SK-N-SH treated with all-trans-retinoic acid at 6 μM for 48 hours (cell line): ENCODE measurements around the gene FGF3.

Experiments used
- ATAC-seq: fragments of 200-7000 bp; cut with Tn5 transposase; 3 replicates; pipeline ENCODE4 v1.9.1; 2020; ENCODE audit warnings: mild to moderate bottlenecking, moderate library complexity
- ARNTL ChIP-seq: fragments of 450-650 bp; formaldehyde crosslinking; IDR thresholded peaks from 2 replicates; pipeline ENCODE4 v1.5.0; 2020; ENCODE audit warnings: low read depth, mild to moderate bottlenecking, moderate library complexity, borderline replicate concordance
- CREB5 ChIP-seq: fragments of 250-450 bp; sonication (Bioruptor Pico); IDR thresholded peaks from 2 replicates; pipeline ENCODE4 v1.5.1; 2020; ENCODE audit warnings: low read depth, mild to moderate bottlenecking, moderate library complexity
- CSDC2 ChIP-seq: fragments of 250-450 bp; sonication (Bioruptor Pico); IDR thresholded peaks from 2 replicates; pipeline ENCODE4 v1.5.0; 2020; ENCODE audit warnings: mild to moderate bottlenecking, moderate library complexity
- ESRRG ChIP-seq: fragments of 250-450 bp; sonication (Bioruptor Pico); IDR thresholded peaks from 2 replicates; pipeline ENCODE4 v1.6.1; 2021; ENCODE audit warnings: mild to moderate bottlenecking
- GLIS3 ChIP-seq: fragments of 250-450 bp; sonication (Bioruptor Pico); IDR thresholded peaks from 2 replicates; pipeline ENCODE4 v1.5.0; 2020; ENCODE audit warnings: mild to moderate bottlenecking, moderate library complexity
- ISL1 ChIP-seq: fragments of 250-450 bp; sonication (Bioruptor Pico); IDR thresholded peaks from 2 replicates; pipeline ENCODE4 v2.1.2; 2022; ENCODE audit warnings: mild to moderate bottlenecking, moderate library complexity
- OSR1 ChIP-seq: fragments of 250-450 bp; sonication (Bioruptor Pico); IDR thresholded peaks from 2 replicates; pipeline ENCODE4 v1.8.0; 2022; ENCODE audit warnings: moderate library complexity, mild to moderate bottlenecking, inconsistent platforms
- PATZ1 ChIP-seq: fragments of 250-450 bp; sonication (Bioruptor Pico); IDR thresholded peaks from 2 replicates; pipeline ENCODE4 v1.8.0; 2020; ENCODE audit warnings: mild to moderate bottlenecking, moderate library complexity, borderline replicate concordance
- PPARA ChIP-seq: fragments of 250-450 bp; sonication (Bioruptor Pico); IDR thresholded peaks from 2 replicates; pipeline ENCODE4 v1.5.0; 2020; ENCODE audit warnings: mild to moderate bottlenecking, borderline replicate concordance
- RARB ChIP-seq: fragments of 250-450 bp; sonication (Bioruptor Pico); IDR thresholded peaks from 2 replicates; pipeline ENCODE4 v1.8.0; 2021; ENCODE audit warnings: mild to moderate bottlenecking, moderate library complexity
- SNAI2 ChIP-seq: fragments of 250-450 bp; sonication (Bioruptor Pico); IDR thresholded peaks from 2 replicates; pipeline ENCODE4 v1.5.0; 2020; ENCODE audit warnings: mild to moderate bottlenecking, moderate library complexity
- TCF4 ChIP-seq: fragments of 250-450 bp; sonication (Bioruptor Pico); IDR thresholded peaks from 2 replicates; pipeline ENCODE4 v1.8.0; 2021; ENCODE audit warnings: mild to moderate bottlenecking, moderate library complexity, borderline replicate concordance
- TOX ChIP-seq: fragments of 250-450 bp; sonication (Bioruptor Pico); IDR thresholded peaks from 2 replicates; pipeline ENCODE4 v1.8.0; 2021; ENCODE audit warnings: mild to moderate bottlenecking, moderate library complexity, borderline replicate concordance
- ZC3H10 ChIP-seq: fragments of 250-450 bp; sonication (Bioruptor Pico); IDR thresholded peaks from 2 replicates; pipeline ENCODE4 v1.5.1; 2021; ENCODE audit warnings: mild to moderate bottlenecking, moderate library complexity
- ZFP30 ChIP-seq: fragments of 450-650 bp; formaldehyde crosslinking; IDR thresholded peaks from 2 replicates; pipeline ENCODE4 v1.5.0; 2022; ENCODE audit warnings: mild to moderate bottlenecking, moderate library complexity
- ZNF565 ChIP-seq: fragments of 450-650 bp; formaldehyde crosslinking; conservative IDR thresholded peaks from 2 replicates; pipeline ENCODE4 v1.5.0; 2020; ENCODE audit warnings: low read depth, mild to moderate bottlenecking, moderate library complexity
- ZNF70 ChIP-seq: fragments of 450-650 bp; formaldehyde crosslinking; IDR thresholded peaks from 2 replicates; pipeline ENCODE4 v1.5.0; 2020; ENCODE audit warnings: mild to moderate bottlenecking, moderate library complexity
- ZNF8 ChIP-seq: fragments of 450-650 bp; formaldehyde crosslinking; IDR thresholded peaks from 2 replicates; pipeline ENCODE4 v1.5.0; 2020; ENCODE audit warnings: mild to moderate bottlenecking, moderate library complexity
- TF ChIP-seq, protein P1 (sequence below): fragments of 250-450 bp; sonication (Bioruptor Pico); IDR thresholded peaks from 2 replicates; pipeline ENCODE4 v1.8.0; 2021; ENCODE audit warnings: low read depth, mild to moderate bottlenecking, moderate library complexity, borderline replicate concordance
- TF ChIP-seq, protein P2 (sequence below): fragments of 250-450 bp; sonication (Bioruptor Pico); IDR thresholded peaks from 2 replicates; pipeline ENCODE4 v1.5.1; 2021; ENCODE audit warnings: mild to moderate bottlenecking, moderate library complexity

FGF3 gene

DNA sequence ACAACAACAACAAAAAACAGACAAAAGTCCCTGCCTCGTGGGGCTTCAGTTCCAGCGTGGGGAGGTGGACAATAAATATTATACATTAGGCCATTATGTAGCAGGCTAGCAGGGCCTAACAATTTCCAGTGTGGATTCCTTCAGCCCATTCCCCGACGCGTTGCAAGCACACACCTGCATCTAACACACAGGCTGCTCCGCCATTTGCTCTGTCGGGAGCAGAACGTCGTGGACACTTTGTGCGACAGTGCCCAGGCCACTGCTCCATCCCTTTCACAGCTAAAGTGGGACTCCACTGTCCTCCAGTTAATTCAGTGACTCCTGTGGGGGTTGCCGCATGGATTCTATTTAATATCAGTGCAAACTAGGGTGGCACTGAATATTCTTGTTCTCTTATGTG, 10.9 kb upstream of the FGF3 start:
- ATAC-seq: no peak
- no peak for TF ChIP-seq SNAI2 (CRISPR knock-in tag)
- TF ChIP-seq, protein P1, sequence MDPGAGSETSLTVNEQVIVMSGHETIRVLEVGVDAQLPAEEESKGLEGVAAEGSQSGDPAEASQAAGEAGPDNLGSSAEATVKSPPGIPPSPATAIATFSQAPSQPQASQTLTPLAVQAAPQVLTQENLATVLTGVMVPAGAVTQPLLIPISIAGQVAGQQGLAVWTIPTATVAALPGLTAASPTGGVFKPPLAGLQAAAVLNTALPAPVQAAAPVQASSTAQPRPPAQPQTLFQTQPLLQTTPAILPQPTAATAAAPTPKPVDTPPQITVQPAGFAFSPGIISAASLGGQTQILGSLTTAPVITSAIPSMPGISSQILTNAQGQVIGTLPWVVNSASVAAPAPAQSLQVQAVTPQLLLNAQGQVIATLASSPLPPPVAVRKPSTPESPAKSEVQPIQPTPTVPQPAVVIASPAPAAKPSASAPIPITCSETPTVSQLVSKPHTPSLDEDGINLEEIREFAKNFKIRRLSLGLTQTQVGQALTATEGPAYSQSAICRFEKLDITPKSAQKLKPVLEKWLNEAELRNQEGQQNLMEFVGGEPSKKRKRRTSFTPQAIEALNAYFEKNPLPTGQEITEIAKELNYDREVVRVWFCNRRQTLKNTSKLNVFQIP (CRISPR knock-in tag): no peak
- TF ChIP-seq, protein P2, sequence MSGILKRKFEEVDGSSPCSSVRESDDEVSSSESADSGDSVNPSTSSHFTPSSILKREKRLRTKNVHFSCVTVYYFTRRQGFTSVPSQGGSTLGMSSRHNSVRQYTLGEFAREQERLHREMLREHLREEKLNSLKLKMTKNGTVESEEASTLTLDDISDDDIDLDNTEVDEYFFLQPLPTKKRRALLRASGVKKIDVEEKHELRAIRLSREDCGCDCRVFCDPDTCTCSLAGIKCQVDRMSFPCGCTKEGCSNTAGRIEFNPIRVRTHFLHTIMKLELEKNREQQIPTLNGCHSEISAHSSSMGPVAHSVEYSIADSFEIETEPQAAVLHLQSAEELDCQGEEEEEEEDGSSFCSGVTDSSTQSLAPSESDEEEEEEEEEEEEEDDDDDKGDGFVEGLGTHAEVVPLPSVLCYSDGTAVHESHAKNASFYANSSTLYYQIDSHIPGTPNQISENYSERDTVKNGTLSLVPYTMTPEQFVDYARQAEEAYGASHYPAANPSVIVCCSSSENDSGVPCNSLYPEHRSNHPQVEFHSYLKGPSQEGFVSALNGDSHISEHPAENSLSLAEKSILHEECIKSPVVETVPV (CRISPR knock-in tag): no peak
- TF ChIP-seq ESRRG (CRISPR knock-in tag): no peak
- no peak for TF ChIP-seq ARNTL (CRISPR knock-in tag)
- TF ChIP-seq CSDC2 (CRISPR knock-in tag): no peak
- no peak for TF ChIP-seq PATZ1 (CRISPR knock-in tag)
- TF ChIP-seq CREB5 (CRISPR knock-in tag): no peak
- TF ChIP-seq TOX (CRISPR knock-in tag): no peak
- no peak for TF ChIP-seq RARB (CRISPR knock-in tag)
- TF ChIP-seq TCF4 (CRISPR knock-in tag): no peak

- no peak for ATAC-seq
- TF ChIP-seq ZNF70: no peak
- no peak for TF ChIP-seq ESRRG (CRISPR knock-in tag)
- TF ChIP-seq, all 23 proteins: peak for 0
These were observed 9.7 kb upstream of the FGF3 start for GRCh38 chr11:69828971-69829344.

GRCh38 chr11:69828276-69828970, 9.2 kb upstream of the FGF3 start:
- TF ChIP-seq PPARA (CRISPR knock-in tag): no peak
- TF ChIP-seq OSR1 (CRISPR knock-in tag): no peak
- no peak for TF ChIP-seq TCF4 (CRISPR knock-in tag)
- no peak for TF ChIP-seq ZFP30
- no peak for TF ChIP-seq ZNF8 (CRISPR knock-in tag)
- no peak for TF ChIP-seq TOX (CRISPR knock-in tag)
- TF ChIP-seq, protein P1 (CRISPR knock-in tag): no peak
- TF ChIP-seq CSDC2 (CRISPR knock-in tag): no peak
- TF ChIP-seq ISL1: no peak
- TF ChIP-seq ESRRG (CRISPR knock-in tag): no peak
- no peak for TF ChIP-seq ZC3H10 (CRISPR knock-in tag)
- no peak for TF ChIP-seq ARNTL (CRISPR knock-in tag)
- TF ChIP-seq ZNF565: no peak
- no peak for TF ChIP-seq GLIS3 (CRISPR knock-in tag)
- TF ChIP-seq, protein P2 (CRISPR knock-in tag): no peak
- TF ChIP-seq SNAI2 (CRISPR knock-in tag): no peak
- no peak for TF ChIP-seq ZNF70
- ATAC-seq: no peak
